ENCODE measurements around the gene TMEM252.

The TMEM252 gene

GRCh38 chr9:68495247-68495646 is 45.4 kb downstream of the TMEM252 start:
- no peak for DNase-seq

DNA sequence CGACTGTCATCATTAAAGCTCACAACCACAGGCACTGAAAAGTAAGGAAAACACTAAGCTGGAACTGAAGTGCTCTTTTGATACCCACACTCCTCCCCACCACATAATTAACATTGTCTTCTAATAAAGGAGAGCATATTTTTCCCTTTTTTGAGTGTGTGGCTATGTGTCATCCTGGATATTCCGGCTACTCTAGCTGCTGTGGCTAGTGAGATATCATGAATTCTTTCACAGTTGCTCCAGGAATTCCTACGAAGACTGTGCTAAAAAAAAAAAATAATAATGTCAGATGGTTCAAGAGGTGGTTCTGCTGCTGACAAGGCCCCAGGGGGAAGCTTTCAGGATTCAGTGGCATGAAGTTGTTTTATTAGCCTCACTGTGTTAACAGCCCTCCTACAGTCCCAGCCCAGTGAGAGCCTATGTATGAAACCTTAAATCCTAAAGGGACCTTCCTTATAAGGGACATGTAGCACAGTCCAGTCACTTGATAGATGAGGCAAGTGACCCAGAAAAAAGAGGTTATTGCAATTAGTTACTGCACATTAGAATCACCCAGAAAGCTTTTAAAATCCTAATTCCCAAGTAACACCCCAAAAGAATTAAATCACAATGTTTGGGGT is 46.6 kb downstream of the TMEM252 start:
- DNase-seq = no peak

DNA sequence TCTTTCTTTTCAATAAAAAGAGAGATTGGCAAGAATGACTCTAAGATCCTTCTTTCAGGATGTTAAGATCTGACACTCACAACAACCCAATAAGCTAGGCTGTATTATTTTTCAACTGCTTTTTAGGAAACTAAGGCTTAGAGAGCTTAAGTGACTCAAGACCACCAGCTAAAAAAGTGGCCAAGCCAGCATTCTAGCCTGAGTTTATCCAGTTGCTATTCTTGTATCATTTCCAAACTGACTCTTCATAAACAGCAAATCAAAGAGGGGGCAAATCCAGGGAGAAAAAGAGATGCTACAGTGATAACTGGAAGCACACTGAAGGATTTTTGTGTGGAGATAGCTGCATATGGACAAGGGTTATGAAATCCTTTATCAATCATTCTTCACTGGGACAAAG is 47.1 kb downstream of the TMEM252 start:
- no peak for DNase-seq

DNA sequence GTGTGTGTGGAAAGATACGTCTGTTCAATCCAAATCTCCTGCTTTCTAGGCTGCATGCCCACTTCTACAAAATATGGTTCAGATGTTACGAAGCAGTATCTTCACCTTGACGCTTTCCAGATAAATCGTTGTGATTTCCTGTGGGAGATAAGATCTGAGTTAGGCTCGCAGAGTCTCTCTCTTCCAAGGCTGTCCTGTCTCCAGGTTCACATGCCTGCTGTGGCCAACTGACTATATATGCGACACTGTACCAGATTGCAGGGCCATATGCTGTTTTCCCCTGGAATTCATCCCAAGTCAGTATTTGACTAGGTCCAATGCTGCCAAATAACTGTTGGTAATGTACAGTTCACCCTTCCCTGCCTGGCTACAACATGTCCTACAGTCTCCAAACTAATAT is 47.9 kb downstream of the TMEM252 start:
- no peak for DNase-seq

GRCh38 chr9:68489646-68490045 is 51.0 kb downstream of the TMEM252 start:
- no peak for DNase-seq

GRCh38 chr9:68488126-68488525 is 52.6 kb downstream of the TMEM252 start:
- no peak for DNase-seq

Measured in NCI-H1048 (cell line).